Left lung (tissue), 10 donors: ENCODE measurements around the gene ASCC1. TPM values are rescaled to one million over a fixed set of nuclear protein-coding genes. Genes with fewer than 3 reads are reported as not detected.
A peak's percentile ranks its signal among the peaks of the same experiment; 100 is the strongest.

Source experiments
- ATAC-seq: fragments of 200-7000 bp; cut with Tn5 transposase; one replicate; pipeline ENCODE4 v1.9.1; 2020; ENCODE audit warnings: moderate library complexity
- DNase-seq, 4 donors: peaks; one replicate each; pipeline ENCODE4 v3.0.0-alpha.2; 2013 to 2020
- H3K27ac ChIP-seq, 2 donors: fragments of 200-600 bp; sonication (generic) in 1 of 2; one replicate each; pipeline versions ENCODE4 v1.5.0 to v1.8.0; 2020 to 2021
- H3K27me3 ChIP-seq, 2 donors: fragments of 200-600 bp; sonication (generic) in 1 of 2; one replicate each; pipeline versions ENCODE4 v1.5.0 to v1.8.0; 2020 to 2021
- H3K36me3 ChIP-seq, 2 donors: fragments of 200-600 bp; sonication (generic) in 1 of 2; one replicate each; pipeline versions ENCODE4 v1.5.0 to v1.8.0; 2020 to 2021
- H3K4me1 ChIP-seq, 2 donors: fragments of 200-600 bp; one replicate each; pipeline ENCODE4 v1.8.0; 2021
- H3K4me3 ChIP-seq, 2 donors: fragments of 200-600 bp; sonication (generic) in 1 of 2; one replicate each; pipeline versions ENCODE4 v1.5.0 to v1.8.0; 2020 to 2021; ENCODE audit warnings: mild to moderate bottlenecking in 1 of 2
- H3K9me3 ChIP-seq, 2 donors: fragments of 200-600 bp; sonication (generic) in 1 of 2; one replicate each; pipeline versions ENCODE4 v1.5.0 to v1.8.0; 2020 to 2021
- CTCF ChIP-seq, 2 donors: fragments of 200-600 bp; sonication (generic) in 1 of 2; IDR thresholded peaks; one replicate each; pipeline versions ENCODE4 v1.5.0 to v1.8.0; 2021; ENCODE audit warnings: antibody characterized with exemption in 2 of 2
- intact Hi-C, 2 donors: fragments of 100-400 bp; cut with DNase I; formaldehyde crosslinking; loops; one replicate each; pipeline versions ENCODE4 v1.11.2 to v1.14.2; 2022
- polyA plus RNA-seq, 6 donors: library from polyadenylated mRNA; unstranded; fragments of 120-200 nt; gene quantifications; one replicate each; pipeline ENCODE4 v1.2.1, GENCODE V29; 2013; ENCODE audit not compliant: insufficient read length in 6 of 6
- total RNA-seq, 2 donors: library from RNA; stranded (reverse); fragmentation: NEBNext Ultra II Directional; extraction: Animal tissue kit (Norgen Biotek cat#: 25700); gene quantifications; one replicate each; pipeline ENCODE4 v1.2.1, GENCODE V29; 2021
- donor health status: DM: no; HTN: yes; CAD: no.
- donor health status: DM: no; HTN: no; CAD: no.

Gene ASCC1
- total and polyA plus RNA-seq, 8 donors, result 27.0 to 48.2 (median 37.4) TPM

GRCh38 chr10:72261784-72262404 lies 45.8 kb upstream of the ASCC1 start:
- no peak for TF ChIP-seq CTCF (IDR thresholded peaks at IDR 0.05)
- intact Hi-C loops, result no loop called here
- Histone ChIP-seq H3K27ac (peak overlapping the region; percentile 83 to 88), H3K4me1 (peaks cover 16 to 58% of the 10 kb centered on the region in 2 donors), H3K9me3 (no peaks in the 10 kb centered on the region), H3K27me3 (no peaks in the 10 kb centered on the region), H3K4me3 (peak overlapping the region in 1 of 2 donors; percentile 50), H3K36me3 (no peaks in the 10 kb centered on the region)
- ATAC-seq, result no peak
- DNase-seq, result peak in 1 of 4 donors; percentile 14

- H3K27me3 ChIP-seq, result no peaks in the 10 kb centered on the region
- ATAC-seq, result peak; percentile 8
- intact Hi-C loops, result no loop called here
These were observed 45.1 kb upstream of the ASCC1 start for GRCh38 chr10:72260976-72261783.

GRCh38 chr10:72260239-72260975 lies 44.3 kb upstream of the ASCC1 start:
- peaks cover 25 to 73% of the 10 kb centered on the region in 2 donors for H3K4me1 ChIP-seq
- ATAC-seq, result peak; percentile 93

More at GRCh38 chr10:72260976-72261783, 45.1 kb upstream of the ASCC1 start:
- peaks cover 19 to 65% of the 10 kb centered on the region in 2 donors for H3K4me1 ChIP-seq
- no peaks in the 10 kb centered on the region for H3K9me3 ChIP-seq
- H3K27ac ChIP-seq, result peak overlapping the region; percentile 83 to 88
- no peak for TF ChIP-seq CTCF (IDR thresholded peaks at IDR 0.05)
- no peaks in the 10 kb centered on the region for H3K36me3 ChIP-seq
- peak overlapping the region; percentile 36 to 50 for H3K4me3 ChIP-seq
- peak in 2 of 4 donors; percentile 97 to 98 for DNase-seq

GRCh38 chr10:72259491-72260238 lies 43.6 kb upstream of the ASCC1 start:
- intact Hi-C loops, result no loop called here
- TF ChIP-seq CTCF (IDR thresholded peaks at IDR 0.05), result no peak
- ATAC-seq, result no peak
- Histone ChIP-seq H3K27me3 (no peaks in the 10 kb centered on the region), H3K9me3 (no peaks in the 10 kb centered on the region), H3K4me3 (no peak overlapping the region), H3K27ac (peak overlapping the region; percentile 83 to 88), H3K4me1 (peaks cover 32 to 81% of the 10 kb centered on the region in 2 donors), H3K36me3 (no peaks in the 10 kb centered on the region)
- peak in 1 of 4 donors; percentile 31 for DNase-seq

More at GRCh38 chr10:72260239-72260975, 44.3 kb upstream of the ASCC1 start:
- intact Hi-C loops, result no loop called here
- no peaks in the 10 kb centered on the region for H3K36me3 ChIP-seq
- DNase-seq, result peak in 2 of 4 donors; percentile 90 to 94
- peak overlapping the region; percentile 36 to 50 for H3K4me3 ChIP-seq
- no peaks in the 10 kb centered on the region for H3K9me3 ChIP-seq
- TF ChIP-seq CTCF (IDR thresholded peaks at IDR 0.05), result no peak
- peak overlapping the region; percentile 83 to 88 for H3K27ac ChIP-seq
- no peaks in the 10 kb centered on the region for H3K27me3 ChIP-seq
